NCI-H1105 treated with DMSO at 0.1 percent for 48 hours (cell line): ENCODE results near the gene TEX11.
A peak's percentile ranks its signal among the peaks of the same experiment; 100 is the strongest.
"Not testable (repeated sequence)": the region's sequence is repeated elsewhere in the genome, so short reads cannot be mapped to it uniquely, and the experiment has no call there.

ENCODE experiments used
- DNase-seq: peaks from one replicate; lab custom pipeline; 2025; lab: John Stamatoyannopoulos, UW

Gene TEX11

DNA sequence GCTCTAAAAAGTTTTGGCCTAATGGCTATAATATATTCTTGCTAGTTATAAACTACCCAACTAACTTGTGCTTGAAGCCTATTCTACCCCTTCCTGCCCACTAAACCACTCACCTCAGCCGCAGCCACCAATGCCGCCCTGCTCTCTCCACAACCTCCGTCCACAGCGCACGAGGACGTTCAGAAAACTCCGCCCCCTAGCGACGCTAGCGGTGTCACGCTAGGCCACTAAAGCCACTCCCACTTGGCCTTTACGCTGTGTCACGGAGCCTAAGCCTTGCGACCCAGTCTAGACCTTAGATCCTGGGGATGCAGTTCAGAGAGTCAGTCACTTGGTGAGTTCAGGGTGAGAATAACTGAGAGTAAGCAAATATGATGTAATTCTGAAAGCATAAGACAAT, at the start of gene TEX11:
TSS of gene TEX11 (minus strand) at position 171 of the 400 bp plus-strand sequence. CDS start 922 bp downstream, outside the sequence.
- DNase-seq, result no peak

GRCh38 chrX:70954871-70955270, 46.4 kb upstream of the TEX11 start:
- no peak for DNase-seq

- no peak for DNase-seq
These were observed 15.9 kb upstream of the TEX11 start for GRCh38 chrX:70924294-70924911.

DNA sequence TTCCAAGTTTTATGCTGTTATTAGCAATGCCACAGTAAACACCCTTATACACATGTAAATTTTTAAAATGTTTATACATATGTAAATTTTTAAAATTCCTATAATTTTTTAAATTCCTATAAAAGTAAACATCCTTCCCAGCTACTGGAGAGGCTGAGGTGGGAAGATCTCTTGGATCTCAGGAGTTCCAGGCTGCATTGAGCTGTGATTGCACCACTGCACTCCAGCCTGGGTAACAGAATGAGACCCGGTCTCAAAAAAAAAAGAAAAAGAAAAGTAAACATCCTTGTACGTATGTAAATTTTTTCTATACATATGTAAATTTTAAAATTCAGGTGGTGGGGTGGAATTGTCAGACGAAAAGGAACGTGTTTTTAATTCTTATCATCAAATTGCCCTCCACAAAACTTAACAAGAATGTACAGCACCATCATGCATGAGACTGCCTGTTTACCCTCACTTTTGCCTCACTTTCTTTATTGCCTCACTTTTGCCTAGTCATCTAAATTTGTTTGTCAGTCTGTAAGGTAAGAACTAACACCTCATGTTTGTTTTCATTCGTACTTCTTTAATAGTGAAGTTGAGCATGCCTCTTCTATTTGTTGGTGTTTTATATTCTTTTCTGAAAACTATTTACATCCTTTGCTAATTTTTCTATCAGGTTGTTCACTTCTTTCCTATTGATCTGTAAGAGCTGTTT, 14.4 kb upstream of the TEX11 start:
- DNase-seq, result no peak

DNA sequence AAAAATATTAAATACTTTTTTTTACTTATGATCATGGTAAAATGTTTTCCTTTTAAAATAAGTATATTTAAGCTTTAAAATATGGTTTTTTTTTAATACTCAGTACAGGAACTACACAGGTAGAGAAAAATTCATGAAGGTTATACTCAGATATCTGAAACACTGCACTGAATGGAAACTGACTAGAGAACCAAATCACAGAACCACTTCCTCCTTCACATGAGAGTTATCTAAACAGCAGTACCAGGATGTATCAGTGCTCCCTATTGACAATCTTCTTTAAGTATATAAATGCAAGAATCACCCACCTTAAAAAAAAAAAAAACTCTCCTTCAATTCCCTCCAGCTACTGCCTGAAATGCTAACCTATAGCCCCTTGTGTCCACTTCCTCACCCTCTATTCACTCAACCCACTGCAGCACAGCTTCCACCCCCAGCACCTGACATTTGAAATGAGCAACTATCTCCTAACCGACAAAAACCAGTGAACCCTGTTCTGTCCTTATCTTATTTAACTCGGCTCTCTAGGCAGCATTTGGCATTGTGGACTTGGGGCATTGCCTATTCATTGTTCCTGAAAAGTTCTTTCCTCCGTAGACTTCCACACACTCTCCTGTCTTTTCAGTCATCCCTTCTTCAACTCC, 13.3 kb upstream of the TEX11 start:
- no peak for DNase-seq

DNA sequence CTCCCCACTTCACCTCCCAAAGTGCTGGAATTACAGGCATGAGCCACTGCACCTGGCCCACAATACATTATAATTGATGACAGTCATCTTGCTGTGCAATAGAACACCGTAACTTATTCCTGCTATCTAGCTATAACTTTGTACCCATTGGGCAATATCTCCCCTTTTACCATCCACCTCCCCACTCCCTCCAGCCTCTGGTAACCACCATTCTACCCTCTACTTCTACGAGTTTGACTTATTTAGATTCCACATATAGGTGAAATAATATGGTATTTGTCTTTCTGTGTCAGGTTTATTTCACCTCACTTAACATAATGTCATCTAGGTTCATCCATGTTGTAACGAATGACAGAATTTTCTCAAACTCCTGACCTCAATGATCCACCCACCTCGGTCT, 8.2 kb upstream of the TEX11 start:
- DNase-seq, result no peak

- no peak for DNase-seq
These were observed 611 bp downstream of the TEX11 start for GRCh38 chrX:70907900-70908299.

DNA sequence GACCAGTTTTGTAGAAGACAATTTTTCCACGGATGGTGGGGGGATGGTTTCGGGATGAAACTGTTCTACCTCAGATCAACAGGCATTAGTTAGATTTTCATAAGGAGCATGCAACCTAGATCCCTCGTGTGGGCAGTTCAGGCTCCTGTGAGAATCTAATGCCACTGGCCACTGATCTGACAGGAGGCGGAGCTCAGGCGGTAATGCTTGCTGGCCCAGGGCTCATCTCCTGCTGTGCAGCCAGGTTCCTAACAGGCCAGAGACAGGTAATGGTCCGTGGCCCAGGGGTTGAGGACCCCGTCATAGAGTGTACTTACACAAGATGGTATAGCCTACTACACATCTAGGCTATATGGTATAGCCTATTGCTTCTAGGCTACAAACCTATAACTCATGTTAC, 7.0 kb downstream of the TEX11 start:
- DNase-seq, result no peak

- DNase-seq, result not testable (repeated sequence)
These were observed 18.1 kb downstream of the TEX11 start for GRCh38 chrX:70890441-70890840.

DNA sequence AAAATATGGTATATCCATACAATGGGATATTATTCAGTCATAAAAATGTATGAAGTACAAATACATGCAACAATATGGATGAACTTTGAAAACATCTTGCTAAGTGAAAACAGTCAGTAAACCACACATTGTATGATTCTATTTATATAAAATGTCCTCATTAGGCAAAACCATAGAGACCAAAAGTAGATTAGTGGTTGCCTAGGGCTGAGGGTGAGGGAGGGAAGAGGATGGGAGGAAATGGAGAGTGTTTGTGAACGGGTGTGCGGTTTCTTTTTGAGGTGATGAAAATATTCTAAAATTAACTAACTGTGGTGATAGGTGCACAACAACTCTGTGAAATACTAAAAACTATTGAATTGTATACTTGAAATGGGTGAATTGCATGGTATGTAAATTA, 29.6 kb downstream of the TEX11 start:
- DNase-seq, result no peak

GRCh38 chrX:70852294-70852693, 56.2 kb downstream of the TEX11 start:
- no peak for DNase-seq

DNA sequence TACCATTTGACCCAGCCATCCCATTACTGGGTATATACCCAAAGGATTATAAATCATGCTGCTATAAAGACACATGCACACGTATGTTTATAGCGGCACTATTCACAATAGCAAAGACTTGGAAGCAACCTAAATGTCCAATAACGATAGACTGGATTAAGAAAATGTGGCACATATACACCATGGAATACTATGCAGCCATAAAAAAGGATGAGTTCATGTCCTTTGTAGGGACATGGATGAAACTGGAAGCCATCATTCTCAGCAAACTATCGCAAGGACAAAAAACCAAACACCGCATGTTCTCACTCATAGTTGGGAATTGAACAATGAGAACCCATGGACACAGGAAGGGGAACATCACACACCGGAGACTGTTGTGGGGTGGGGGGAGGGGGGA, 64.4 kb downstream of the TEX11 start:
- DNase-seq, result not testable (repeated sequence)

DNA sequence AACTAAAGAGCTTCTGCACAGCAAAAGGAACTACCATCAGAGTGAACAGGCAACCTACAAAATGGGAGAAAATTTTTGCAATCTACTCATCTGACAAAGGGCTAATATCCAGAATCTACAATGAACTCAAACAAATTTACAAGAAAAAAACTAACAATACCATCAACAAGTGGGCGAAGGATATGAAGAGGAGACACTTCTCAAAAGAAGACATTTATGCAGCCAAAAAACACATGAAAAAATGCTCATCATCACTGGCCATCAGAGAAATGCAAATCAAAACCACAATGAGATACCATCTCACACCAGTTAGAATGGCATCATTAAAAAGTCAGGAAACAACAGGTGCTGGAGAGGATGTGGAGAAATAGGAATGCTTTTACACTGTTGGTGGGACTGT, 64.9 kb downstream of the TEX11 start:
- DNase-seq, result not testable (repeated sequence)

GRCh38 chrX:70834589-70834988, 73.9 kb downstream of the TEX11 start:
- DNase-seq, result no peak

DNA sequence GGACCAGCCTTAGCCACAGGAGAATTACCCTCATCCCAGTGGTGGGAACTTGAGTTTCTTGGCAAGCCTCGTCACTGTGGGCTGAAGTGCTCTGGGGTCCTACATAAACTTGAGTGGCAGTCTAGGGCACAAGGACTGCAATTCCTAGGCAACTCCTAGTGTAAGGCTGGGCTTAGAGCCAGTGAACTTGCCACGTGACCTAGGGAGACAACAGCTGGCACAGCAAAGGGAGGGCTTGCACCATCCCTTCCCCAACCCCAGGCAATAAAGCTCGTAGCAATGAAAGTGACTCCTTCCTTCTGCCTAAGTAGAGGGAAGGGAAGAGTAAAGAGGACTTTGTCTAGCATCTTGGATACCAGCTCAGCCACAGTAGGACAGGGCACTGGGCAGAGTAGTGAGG, 81.8 kb downstream of the TEX11 start:
- peak; percentile 77 for DNase-seq

GRCh38 chrX:70825366-70825765, 83.1 kb downstream of the TEX11 start:
- DNase-seq, result no peak

GRCh38 chrX:70808942-70809940, 99.3 kb downstream of the TEX11 start:
- DNase-seq, result no peak

GRCh38 chrX:70806081-70806480, 102.4 kb downstream of the TEX11 start:
- no peak for DNase-seq

GRCh38 chrX:70796742-70797141, 111.8 kb downstream of the TEX11 start:
- DNase-seq, result not testable (repeated sequence)

- DNase-seq, result no peak
These were observed 134.3 kb downstream of the TEX11 start for GRCh38 chrX:70774223-70774622.

GRCh38 chrX:70769659-70770227, 138.8 kb downstream of the TEX11 start:
- peak; percentile 27 for DNase-seq

DNA sequence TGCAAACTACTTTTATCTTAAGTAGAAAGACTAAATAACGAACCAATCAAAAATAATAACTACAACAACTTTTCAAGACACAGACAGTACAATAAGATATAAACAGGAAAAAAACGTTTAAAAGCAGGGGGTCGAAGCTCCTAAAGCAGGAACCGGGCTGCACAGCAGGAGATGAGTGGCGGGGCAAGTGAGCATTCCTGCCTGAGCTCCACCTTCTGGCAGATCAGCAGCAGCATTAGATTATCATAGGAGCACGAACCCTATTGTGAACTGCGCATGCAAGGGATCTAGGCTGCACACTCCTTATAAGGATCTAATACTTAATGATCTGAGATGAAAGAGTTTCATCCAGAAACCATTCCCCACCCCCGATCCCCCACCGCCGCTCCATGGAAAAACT, 146.2 kb downstream of the TEX11 start:
- DNase-seq, result no peak
